CD14-positive monocyte (primary cell): ENCODE data around the gene LPIN1. TPM values are rescaled to one million over a fixed set of nuclear protein-coding genes. Genes with fewer than 3 reads are reported as not detected.

Experiments used
- DNase-seq, 3 donors: peaks; one replicate each; pipeline ENCODE4 v3.0.0-alpha.2; 2011 to 2022
- H2AFZ ChIP-seq: 2 replicates; pipeline ENCODE4 v1.6.0; 2012; ENCODE audit warnings: mild to moderate bottlenecking, low read depth, low read length, inconsistent platforms; ENCODE audit not compliant: insufficient read depth, poor library complexity, severe bottlenecking
- H3K27ac ChIP-seq, 2 donors: 1 replicate in 1 of 2; 2 replicates in 1 of 2; pipeline ENCODE4 v1.5.1; 2012 to 2013; ENCODE audit warnings: low read length in 2 of 2, control low read depth in 1 of 2, inconsistent platforms in 1 of 2, low read depth in 1 of 2, mild to moderate bottlenecking in 1 of 2
- H3K27me3 ChIP-seq, 2 donors: one replicate each; pipeline versions ENCODE4 v1.6.0 to v1.6.1; 2011 to 2013; ENCODE audit warnings: low read length in 2 of 2; ENCODE audit not compliant: control insufficient read depth in 2 of 2, insufficient read depth in 2 of 2
- H3K36me3 ChIP-seq, 2 donors: replicated peaks in 1 of 2; 1 replicate in 1 of 2; 2 replicates in 1 of 2; pipeline versions ENCODE4 v1.5.1 to v1.6.1; 2012 to 2013; ENCODE audit warnings: low read length in 2 of 2, control low read depth in 1 of 2, inconsistent platforms in 1 of 2, mild to moderate bottlenecking in 1 of 2; ENCODE audit not compliant: insufficient read depth in 2 of 2, control insufficient read depth in 1 of 2
- H3K4me1 ChIP-seq, 2 donors: 1 replicate in 1 of 2; 2 replicates in 1 of 2; pipeline versions ENCODE4 v1.5.1 to v1.6.1; 2012 to 2013; ENCODE audit warnings: low read length in 2 of 2, control low read depth in 1 of 2, inconsistent platforms in 1 of 2, mild to moderate bottlenecking in 1 of 2, moderate library complexity in 1 of 2; ENCODE audit not compliant: insufficient read depth in 2 of 2, control insufficient read depth in 1 of 2
- H3K4me2 ChIP-seq: replicated peaks from 2 replicates; pipeline ENCODE3; 2012; ENCODE audit warnings: low read length, moderate library complexity, mild to moderate bottlenecking; ENCODE audit not compliant: poor library complexity, severe bottlenecking; ENCODE audit errors: extremely low read depth
- H3K4me3 ChIP-seq, 3 experiments: fragments of 200-600 bp in 1 of 3; sonication (generic) in 1 of 3; replicated peaks in 1 of 3; 1 replicate in 2 of 3; 2 replicates in 1 of 3; pipeline ENCODE4 v1.5.1; 2011 to 2013; ENCODE audit warnings: low read length in 3 of 3, mild to moderate bottlenecking in 3 of 3, control low read depth in 2 of 3, low read depth in 2 of 3, inconsistent platforms in 1 of 3, moderate library complexity in 1 of 3
- H3K79me2 ChIP-seq: 2 replicates; pipeline ENCODE4 v1.6.0; 2012; ENCODE audit warnings: mild to moderate bottlenecking, control low read depth, inconsistent platforms, low read length, moderate library complexity; ENCODE audit not compliant: insufficient read depth
- H3K9ac ChIP-seq: 2 replicates; pipeline ENCODE4 v1.6.0; 2017; ENCODE audit warnings: low read length, mild to moderate bottlenecking; ENCODE audit not compliant: insufficient read depth, poor library complexity, severe bottlenecking
- H3K9me3 ChIP-seq, 2 donors: replicated peaks in 1 of 2; 1 replicate in 1 of 2; 2 replicates in 1 of 2; pipeline versions ENCODE4 v1.5.1 to v1.6.1; 2012 to 2013; ENCODE audit warnings: low read length in 2 of 2, control low read depth in 1 of 2; ENCODE audit not compliant: control insufficient read depth in 1 of 2, insufficient read depth in 1 of 2
- H4K20me1 ChIP-seq: 2 replicates; pipeline ENCODE4 v1.6.0; 2012; ENCODE audit warnings: mild to moderate bottlenecking, low read length, control low read depth, moderate library complexity; ENCODE audit not compliant: insufficient read depth
- H3K27ac Mint-ChIP-seq, 7 donors: one replicate each; pipeline ENCODE4 v1.8.0; 2020; ENCODE audit warnings: mild to moderate bottlenecking in 7 of 7, mixed read lengths in 7 of 7, moderate library complexity in 6 of 7, inconsistent platforms in 2 of 7
- H3K27me3 Mint-ChIP-seq, 3 donors: one replicate each; pipeline ENCODE4 v1.8.0; 2021 to 2022; ENCODE audit warnings: low read depth in 3 of 3, mild to moderate bottlenecking in 3 of 3, mixed read lengths in 3 of 3, moderate library complexity in 3 of 3, inconsistent platforms in 1 of 3
- H3K36me3 Mint-ChIP-seq, 2 donors: one replicate each; pipeline ENCODE4 v1.8.0; 2020; ENCODE audit warnings: mixed read lengths in 2 of 2, inconsistent platforms in 1 of 2, mild to moderate bottlenecking in 1 of 2
- H3K4me1 Mint-ChIP-seq: one replicate; pipeline ENCODE4 v1.8.0; 2020; ENCODE audit warnings: mild to moderate bottlenecking, mixed read lengths
- H3K4me3 Mint-ChIP-seq, 2 donors: one replicate each; pipeline ENCODE4 v1.8.0; 2020; ENCODE audit warnings: mild to moderate bottlenecking in 2 of 2, mixed read lengths in 2 of 2, moderate library complexity in 1 of 2
- H3K9me3 Mint-ChIP-seq, 7 donors: one replicate each; pipeline ENCODE4 v1.8.0; 2020 to 2022; ENCODE audit warnings: mixed read lengths in 7 of 7, mild to moderate bottlenecking in 6 of 7, moderate library complexity in 6 of 7, inconsistent platforms in 2 of 7
- CTCF ChIP-seq: fragments of 200-600 bp; IDR thresholded peaks from one replicate; pipeline ENCODE4 v1.8.0; 2022; ENCODE audit warnings: antibody characterized with exemption, mild to moderate bottlenecking
- WGBS: methylation state at CpG from one replicate; pipeline ENCODE4 v1.1.5; 2013; ENCODE audit warnings: missing lambda C conversion rate; ENCODE audit not compliant: insufficient coverage; 5-methylcytosine and 5-hydroxymethylcytosine counted together
- intact Hi-C, 2 donors: fragments of 100-400 bp; cut with micrococcal nuclease; formaldehyde crosslinking; loops; one replicate each; pipeline versions ENCODE4 v1.15.0 to v1.15.1; 2023
- polyA plus RNA-seq, 3 donors: library from polyadenylated mRNA; depleted of rRNA in 1 of 3; unstranded in 2 of 3; stranded (reverse) in 1 of 3; fragments of 300-500 nt in 2 of 3; fragments of >200 nt in 1 of 3; fragmentation: Illumina TruSeq in 2 of 3; gene quantifications; 1 replicate in 2 of 3; 2 replicates in 1 of 3; pipeline ENCODE4 v1.2.3, GENCODE V29; 2012 to 2021

LPIN1 gene
- polyA plus RNA-seq, 3 donors, result 1.8 to 17.6 (median 2.7) TPM

- Histone ChIP-seq H3K79me2 (no peaks in the 10 kb centered on the region), H3K4me3 (no peak overlapping the region), H4K20me1 (no peaks in the 10 kb centered on the region), H3K27me3 (no peaks in the 10 kb centered on the region), H3K9ac (no peak overlapping the region), H3K36me3 (no peaks in the 10 kb centered on the region), H3K4me2 (peak overlapping the region; percentile 3), H3K27ac (no peak overlapping the region), H2AFZ (no peak overlapping the region), H3K9me3 (peaks cover 5 to 18% of the 10 kb centered on the region in 2 donors), H3K4me1 (peaks cover 12 to 20% of the 10 kb centered on the region in 2 donors)
- H3K9me3 Mint-ChIP-seq, result peaks cover 5 to 19% (median 14%) of the 10 kb centered on the region in 7 donors
- H3K27me3 Mint-ChIP-seq, result peaks cover 8 to 23% (median 8%) of the 10 kb centered on the region in 3 donors
- H3K36me3 Mint-ChIP-seq, result peaks cover 5 to 8% of the 10 kb centered on the region in 2 donors
- 88% methylated on average over 1 of the region's 5 CpGs for WGBS
- no peak for DNase-seq
- H3K27ac Mint-ChIP-seq, result no peak overlapping the region
- intact Hi-C loops, result no loop called here
- H3K4me3 Mint-ChIP-seq, result peak overlapping the region in 1 of 2 donors; percentile 6
- no peak for TF ChIP-seq CTCF
- H3K4me1 Mint-ChIP-seq, result peaks cover 41% of the 10 kb centered on the region
These were observed 106.8 kb downstream of the LPIN1 start for GRCh38 chr2:11853197-11853588.

- no peaks in the 10 kb centered on the region for H3K79me2 ChIP-seq
- H3K9me3 Mint-ChIP-seq, result peaks cover 13 to 31% (median 18%) of the 10 kb centered on the region in 7 donors
- peaks cover 8 to 10% of the 10 kb centered on the region in 2 donors for H3K36me3 Mint-ChIP-seq
- H3K27ac Mint-ChIP-seq, result peak overlapping the region in 2 of 7 donors; percentile 27 to 62
- H3K4me1 ChIP-seq, result peaks cover 22 to 31% of the 10 kb centered on the region in 2 donors
- no peak for TF ChIP-seq CTCF
- no peak overlapping the region for H3K9ac ChIP-seq
- H3K4me3 Mint-ChIP-seq, result peak overlapping the region in 1 of 2 donors; percentile 46
- H3K4me3 ChIP-seq, result no peak overlapping the region
- peaks cover 5 to 27% of the 10 kb centered on the region in 2 donors for H3K9me3 ChIP-seq
- no peak overlapping the region for H3K4me2 ChIP-seq
- DNase-seq, result no peak
- no peaks in the 10 kb centered on the region for H4K20me1 ChIP-seq
- no peak overlapping the region for H3K27ac ChIP-seq
- WGBS, result 66% methylated on average over 9 of the region's 10 CpGs
- intact Hi-C loops, result no loop called here
- no peaks in the 10 kb centered on the region for H3K27me3 ChIP-seq
- no peaks in the 10 kb centered on the region for H3K36me3 ChIP-seq
- H3K4me1 Mint-ChIP-seq, result peaks cover 51% of the 10 kb centered on the region
- H2AFZ ChIP-seq, result no peak overlapping the region
- H3K27me3 Mint-ChIP-seq, result peaks cover 6 to 13% (median 6%) of the 10 kb centered on the region in 3 donors
These were observed 108.8 kb downstream of the LPIN1 start for GRCh38 chr2:11855064-11855760.
